ENCODE data around the gene TP53AIP1.

DNA sequence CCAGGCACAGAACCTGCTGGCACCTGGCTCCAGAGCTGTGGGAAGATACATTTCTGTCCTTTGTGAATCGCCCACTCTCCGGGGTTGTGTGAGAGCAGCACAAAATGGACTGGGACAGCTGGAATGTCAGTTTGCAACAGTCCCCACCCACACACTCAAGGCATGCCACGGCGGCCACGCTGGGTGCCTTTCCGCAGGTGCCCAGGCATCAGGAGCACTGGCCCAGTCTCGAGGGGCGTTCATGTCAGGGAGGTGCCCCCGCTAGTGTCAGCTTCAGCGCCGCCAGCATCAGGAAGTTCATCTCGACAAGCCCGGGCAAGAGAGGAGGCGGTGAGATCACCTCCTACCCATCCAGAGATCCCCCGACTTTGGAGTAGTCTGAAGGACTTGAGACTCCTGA, 2.1 kb downstream of the TP53AIP1 start:
- TF ChIP-seq SIRT6 (IDR thresholded peaks at IDR 0.05; ENCODE audit: low read length) (no peak), KDM1A (IDR thresholded peaks at IDR 0.05; ENCODE audit: borderline replicate concordance, low read length) (no peak), CREB1 (IDR thresholded peaks at IDR 0.05) (no peak), HDAC2 (IDR thresholded peaks at IDR 0.05; ENCODE audit: borderline replicate concordance in 1 of 2, low read depth in 2 of 2, low read length in 2 of 2) (no peak), POLR2AphosphoS5 (IDR thresholded peaks at IDR 0.05; ENCODE audit: low read depth, low read length) (no peak), CEBPB (IDR thresholded peaks at IDR 0.05; ENCODE audit: low read depth, low read length) (no peak)
- TF ChIP-seq, protein P1, sequence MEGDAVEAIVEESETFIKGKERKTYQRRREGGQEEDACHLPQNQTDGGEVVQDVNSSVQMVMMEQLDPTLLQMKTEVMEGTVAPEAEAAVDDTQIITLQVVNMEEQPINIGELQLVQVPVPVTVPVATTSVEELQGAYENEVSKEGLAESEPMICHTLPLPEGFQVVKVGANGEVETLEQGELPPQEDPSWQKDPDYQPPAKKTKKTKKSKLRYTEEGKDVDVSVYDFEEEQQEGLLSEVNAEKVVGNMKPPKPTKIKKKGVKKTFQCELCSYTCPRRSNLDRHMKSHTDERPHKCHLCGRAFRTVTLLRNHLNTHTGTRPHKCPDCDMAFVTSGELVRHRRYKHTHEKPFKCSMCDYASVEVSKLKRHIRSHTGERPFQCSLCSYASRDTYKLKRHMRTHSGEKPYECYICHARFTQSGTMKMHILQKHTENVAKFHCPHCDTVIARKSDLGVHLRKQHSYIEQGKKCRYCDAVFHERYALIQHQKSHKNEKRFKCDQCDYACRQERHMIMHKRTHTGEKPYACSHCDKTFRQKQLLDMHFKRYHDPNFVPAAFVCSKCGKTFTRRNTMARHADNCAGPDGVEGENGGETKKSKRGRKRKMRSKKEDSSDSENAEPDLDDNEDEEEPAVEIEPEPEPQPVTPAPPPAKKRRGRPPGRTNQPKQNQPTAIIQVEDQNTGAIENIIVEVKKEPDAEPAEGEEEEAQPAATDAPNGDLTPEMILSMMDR (IDR thresholded peaks at IDR 0.05; ENCODE audit: control extremely low read depth in 1 of 3, insufficient read depth in 1 of 3, low read depth in 1 of 3, low read length in 3 of 3) = no peak

Data from H1 (cell line).